Activated T-cell treated with anti-CD3 and anti-CD28 coated beads, Interleukin-2, amount 50 U/mL, for 4 hours (primary cell): ENCODE data around the gene POMGNT1. TPM values are rescaled to one million over a fixed set of nuclear protein-coding genes. Genes with fewer than 3 reads are reported as not detected.
A peak's percentile ranks its signal among the peaks of the same experiment; 100 is the strongest.
"Not testable (repeated sequence)": the region's sequence is repeated elsewhere in the genome, so short reads cannot be mapped to it uniquely, and the experiment has no call there.

Experiments used
- ATAC-seq, 2 donors: fragments of 200-7000 bp; cut with Tn5 transposase; one replicate each; pipeline ENCODE4 v1.10.0; 2021
- DNase-seq: peaks from one replicate; pipeline ENCODE4 v3.0.0-alpha.2; 2020
- H3K27me3 Mint-ChIP-seq: one replicate; pipeline ENCODE4 v1.8.0; 2021; ENCODE audit warnings: low read depth, mixed read lengths
- H3K36me3 Mint-ChIP-seq: one replicate; pipeline ENCODE4 v1.8.0; 2022; ENCODE audit warnings: mixed read lengths; ENCODE audit not compliant: insufficient read depth
- H3K4me1 Mint-ChIP-seq: one replicate; pipeline ENCODE4 v1.8.0; 2021; ENCODE audit warnings: low read depth, mixed read lengths
- H3K4me3 Mint-ChIP-seq: one replicate; pipeline ENCODE4 v1.8.0; 2021; ENCODE audit warnings: mild to moderate bottlenecking, moderate library complexity, mixed read lengths
- H3K9me3 Mint-ChIP-seq: one replicate; pipeline ENCODE4 v1.8.0; 2021; ENCODE audit warnings: mixed read lengths
- total RNA-seq, 3 donors: library from RNA; stranded (reverse); gene quantifications; one replicate each; pipeline ENCODE4 v1.2.1, GENCODE V29; 2021

POMGNT1 gene
- total RNA-seq, 3 donors from 2014 or later, result 60.5 to 73.5 (median 73.0) TPM

GRCh38 chr1:46223055-46223454 is 24.8 kb upstream of the POMGNT1 start:
- H3K4me1 Mint-ChIP-seq, H3K36me3 Mint-ChIP-seq, H3K4me3 Mint-ChIP-seq, H3K27me3 Mint-ChIP-seq, H3K9me3 Mint-ChIP-seq, ATAC-seq, DNase-seq: not testable (repeated sequence)

GRCh38 chr1:46221749-46222148 is 23.5 kb upstream of the POMGNT1 start:
- Mint-ChIP-seq H3K27me3 (peaks cover 2% of the 10 kb centered on the region), H3K4me1 (peaks cover 2% of the 10 kb centered on the region), H3K36me3 (no peaks in the 10 kb centered on the region), H3K9me3 (no peaks in the 10 kb centered on the region), H3K4me3 (no peak overlapping the region)
- DNase-seq (no peak), ATAC-seq (no peak)

- DNase-seq (no peak), ATAC-seq (no peak)
- peaks cover 2% of the 10 kb centered on the region for H3K27me3 Mint-ChIP-seq
- peaks cover 2% of the 10 kb centered on the region for H3K4me1 Mint-ChIP-seq
- H3K4me3 Mint-ChIP-seq, result no peak overlapping the region
- no peaks in the 10 kb centered on the region for H3K9me3 Mint-ChIP-seq
- H3K36me3 Mint-ChIP-seq, result no peaks in the 10 kb centered on the region
Measured at GRCh38 chr1:46220808-46221207, 22.6 kb upstream of the POMGNT1 start.

GRCh38 chr1:46219551-46220520 is 21.6 kb upstream of the POMGNT1 start:
- no peak for DNase-seq

GRCh38 chr1:46218443-46218842 is 20.2 kb upstream of the POMGNT1 start:
- no peaks in the 10 kb centered on the region for H3K4me1 Mint-ChIP-seq
- H3K36me3 Mint-ChIP-seq, result no peaks in the 10 kb centered on the region
- peaks cover 2% of the 10 kb centered on the region for H3K27me3 Mint-ChIP-seq
- DNase-seq (no peak), ATAC-seq (no peak)
- no peaks in the 10 kb centered on the region for H3K9me3 Mint-ChIP-seq
- H3K4me3 Mint-ChIP-seq, result no peak overlapping the region

More at GRCh38 chr1:46219551-46220520, 21.6 kb upstream of the POMGNT1 start:
- H3K27me3 Mint-ChIP-seq, result peaks cover 2% of the 10 kb centered on the region
- no peaks in the 10 kb centered on the region for H3K36me3 Mint-ChIP-seq
- H3K9me3 Mint-ChIP-seq, result no peaks in the 10 kb centered on the region
- no peak overlapping the region for H3K4me3 Mint-ChIP-seq
- H3K4me1 Mint-ChIP-seq, result peaks cover 2% of the 10 kb centered on the region
- no peak for ATAC-seq

GRCh38 chr1:46215504-46215903 is 17.3 kb upstream of the POMGNT1 start:
- Mint-ChIP-seq H3K36me3 (no peaks in the 10 kb centered on the region), H3K4me3 (no peak overlapping the region), H3K27me3 (peaks cover 2% of the 10 kb centered on the region), H3K4me1 (no peaks in the 10 kb centered on the region), H3K9me3 (no peaks in the 10 kb centered on the region)
- DNase-seq, result no peak
- no peak for ATAC-seq

GRCh38 chr1:46211051-46211450 is 12.8 kb upstream of the POMGNT1 start:
- Mint-ChIP-seq H3K27me3 (no peaks in the 10 kb centered on the region), H3K9me3 (no peaks in the 10 kb centered on the region), H3K36me3 (no peaks in the 10 kb centered on the region), H3K4me1 (no peaks in the 10 kb centered on the region), H3K4me3 (no peak overlapping the region)
- ATAC-seq, result no peak
- DNase-seq, result no peak

GRCh38 chr1:46210561-46210960 is 12.3 kb upstream of the POMGNT1 start:
- Mint-ChIP-seq H3K27me3 (no peaks in the 10 kb centered on the region), H3K4me1 (no peaks in the 10 kb centered on the region), H3K36me3 (no peaks in the 10 kb centered on the region), H3K4me3 (no peak overlapping the region), H3K9me3 (no peaks in the 10 kb centered on the region)
- ATAC-seq (no peak), DNase-seq (no peak)

- no peaks in the 10 kb centered on the region for H3K36me3 Mint-ChIP-seq
- no peaks in the 10 kb centered on the region for H3K9me3 Mint-ChIP-seq
- no peak overlapping the region for H3K4me3 Mint-ChIP-seq
- peaks cover 4% of the 10 kb centered on the region for H3K4me1 Mint-ChIP-seq
- no peak for ATAC-seq
- no peaks in the 10 kb centered on the region for H3K27me3 Mint-ChIP-seq
- DNase-seq, result no peak
Measured at GRCh38 chr1:46206399-46206798, 8.2 kb upstream of the POMGNT1 start.

GRCh38 chr1:46205791-46206190 is 7.6 kb upstream of the POMGNT1 start:
- Mint-ChIP-seq H3K9me3 (no peaks in the 10 kb centered on the region), H3K4me3 (no peak overlapping the region), H3K27me3 (no peaks in the 10 kb centered on the region), H3K4me1 (peaks cover 4% of the 10 kb centered on the region), H3K36me3 (no peaks in the 10 kb centered on the region)
- ATAC-seq (no peak), DNase-seq (no peak)

- Mint-ChIP-seq H3K4me1 (peaks cover 4% of the 10 kb centered on the region), H3K27me3 (no peaks in the 10 kb centered on the region), H3K9me3 (no peaks in the 10 kb centered on the region), H3K4me3 (no peak overlapping the region), H3K36me3 (no peaks in the 10 kb centered on the region)
- DNase-seq (no peak), ATAC-seq (no peak)
Measured at GRCh38 chr1:46205141-46205540, 6.9 kb upstream of the POMGNT1 start.

GRCh38 chr1:46204406-46204742 is 6.1 kb upstream of the POMGNT1 start:
- H3K4me3 Mint-ChIP-seq, result peak overlapping the region; percentile 31
- no peaks in the 10 kb centered on the region for H3K9me3 Mint-ChIP-seq
- ATAC-seq, result no peak
- no peaks in the 10 kb centered on the region for H3K36me3 Mint-ChIP-seq
- peaks cover 6% of the 10 kb centered on the region for H3K4me1 Mint-ChIP-seq
- DNase-seq, result no peak
- H3K27me3 Mint-ChIP-seq, result no peaks in the 10 kb centered on the region

GRCh38 chr1:46203738-46204405 is 5.6 kb upstream of the POMGNT1 start:
- Mint-ChIP-seq H3K9me3 (no peaks in the 10 kb centered on the region), H3K36me3 (no peaks in the 10 kb centered on the region), H3K4me1 (peaks cover 9% of the 10 kb centered on the region), H3K27me3 (no peaks in the 10 kb centered on the region), H3K4me3 (peak overlapping the region; percentile 31)
- ATAC-seq (no peak), DNase-seq (no peak)

- Mint-ChIP-seq H3K4me1 (peaks cover 23% of the 10 kb centered on the region), H3K9me3 (no peaks in the 10 kb centered on the region), H3K27me3 (no peaks in the 10 kb centered on the region), H3K4me3 (peak overlapping the region; percentile 83), H3K36me3 (peaks cover 6% of the 10 kb centered on the region)
- DNase-seq (no peak), ATAC-seq (no peak)
Measured at GRCh38 chr1:46199233-46199749, 1.1 kb upstream of the POMGNT1 start.

GRCh38 chr1:46197560-46197963 is 672 bp downstream of the POMGNT1 start:
- peaks cover 18% of the 10 kb centered on the region for H3K36me3 Mint-ChIP-seq
- peaks cover 19% of the 10 kb centered on the region for H3K4me1 Mint-ChIP-seq
- H3K4me3 Mint-ChIP-seq, result peak overlapping the region; percentile 88

More at GRCh38 chr1:46197560-46197963, 672 bp downstream of the POMGNT1 start:
- ATAC-seq (no peak), DNase-seq (no peak)
- H3K9me3 Mint-ChIP-seq, result no peaks in the 10 kb centered on the region
- H3K27me3 Mint-ChIP-seq, result no peaks in the 10 kb centered on the region
